Activated T-cell treated with anti-CD3 and anti-CD28 coated beads, Interleukin-2, amount 50 U/mL, for 1 hour (primary cell): ENCODE results near the gene ATAD3B.
"Not testable (repeated sequence)": the region's sequence is repeated elsewhere in the genome, so short reads cannot be mapped to it uniquely, and the experiment has no call there.

Source experiments
- DNase-seq: peaks from one replicate; pipeline ENCODE4 v3.0.0-alpha.2; 2020

The ATAD3B gene

GRCh38 chr1:1516923-1517322 is 45.4 kb downstream of the ATAD3B start:
- not testable (repeated sequence) for DNase-seq

DNA sequence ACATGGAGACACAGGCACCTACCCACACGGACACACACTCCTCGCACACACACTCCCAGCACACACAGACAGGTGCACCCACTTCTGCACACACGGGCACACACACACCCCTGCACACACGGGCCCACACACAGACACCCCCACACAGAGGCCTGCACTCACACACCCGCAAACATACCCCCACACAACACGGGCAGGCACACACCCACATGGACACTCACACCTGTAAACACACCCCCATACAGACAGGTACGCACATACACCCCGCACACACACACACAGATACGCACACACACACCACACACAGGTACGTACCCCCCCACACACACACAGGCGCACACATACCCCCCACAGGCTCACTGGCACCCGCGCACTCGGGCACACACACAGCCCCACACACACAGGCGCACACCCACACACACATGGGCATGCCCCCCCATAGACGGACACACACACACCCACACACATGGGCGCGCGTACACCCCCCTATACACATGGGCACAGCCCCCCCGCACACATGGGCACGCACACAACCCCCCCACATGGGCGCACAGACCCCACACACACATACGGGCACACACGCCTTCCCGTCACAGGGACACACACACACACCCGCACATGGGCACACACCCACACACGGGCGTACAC is 46.5 kb downstream of the ATAD3B start:
- no peak for DNase-seq

- DNase-seq = not testable (repeated sequence)
Observed at GRCh38 chr1:1518621-1519007, 47.0 kb downstream of the ATAD3B start.

- DNase-seq = not testable (repeated sequence)
Observed at GRCh38 chr1:1519805-1520505, 48.4 kb downstream of the ATAD3B start.

DNA sequence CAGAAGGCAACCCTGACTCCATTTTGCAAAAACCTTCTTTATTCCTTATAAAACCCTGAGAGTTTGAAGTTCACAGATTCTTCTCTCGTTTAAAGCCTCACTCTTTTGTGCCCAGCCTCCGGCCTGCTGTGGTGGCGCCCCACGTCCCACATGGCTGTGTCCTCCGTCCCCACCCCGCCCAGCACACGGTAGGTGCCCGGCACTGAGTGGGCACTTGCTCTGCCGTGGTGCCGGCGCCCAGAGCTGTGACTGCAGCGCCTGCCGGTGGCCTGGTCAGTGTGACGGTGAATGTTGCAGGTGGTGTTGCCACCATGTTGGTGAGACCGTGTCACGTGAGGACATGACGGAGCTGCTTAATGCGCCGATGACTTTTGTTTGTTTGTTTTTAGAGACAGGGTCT is 49.8 kb downstream of the ATAD3B start:
- DNase-seq = no peak

GRCh38 chr1:1522536-1522935 is 51.0 kb downstream of the ATAD3B start:
- DNase-seq = not testable (repeated sequence)

DNA sequence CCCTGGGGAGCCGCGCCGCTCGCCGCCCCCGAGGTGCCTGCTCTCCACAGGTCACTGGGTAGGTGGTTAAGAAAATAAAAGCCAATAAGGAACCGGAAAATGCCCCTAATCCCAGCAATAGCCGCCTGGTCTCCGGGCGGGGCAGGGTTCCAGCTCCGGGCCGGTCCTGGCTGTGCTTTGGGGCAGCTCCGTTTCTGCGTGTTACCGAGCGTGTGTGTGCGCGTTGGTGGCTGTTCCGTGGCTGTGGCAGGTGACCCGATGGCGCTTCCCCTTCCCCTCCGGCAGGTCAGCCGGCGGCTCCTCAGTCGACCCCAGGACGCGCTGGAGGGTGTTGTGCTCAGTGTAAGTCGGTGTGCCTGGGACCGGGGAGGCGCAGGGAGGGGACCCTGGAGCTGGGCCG is 51.7 kb downstream of the ATAD3B start:
- not testable (repeated sequence) for DNase-seq

DNA sequence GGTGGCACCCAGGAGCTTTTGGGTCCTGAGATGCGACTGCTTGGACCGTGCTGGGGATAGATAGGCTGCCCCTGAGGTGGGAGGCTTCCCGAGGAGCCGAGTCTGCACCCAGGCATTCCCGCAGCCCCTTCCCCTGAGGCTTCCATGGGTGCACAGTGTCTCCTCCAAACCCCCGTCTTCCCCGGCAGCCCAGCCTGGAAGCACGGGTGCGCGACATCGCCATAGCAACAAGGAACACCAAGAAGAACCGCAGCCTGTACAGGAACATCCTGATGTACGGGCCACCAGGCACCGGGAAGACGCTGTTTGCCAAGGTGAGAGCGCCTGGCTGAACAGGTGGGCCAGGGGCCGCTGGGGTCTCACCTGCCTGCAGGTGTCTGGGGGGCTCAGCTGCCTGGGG is 52.1 kb downstream of the ATAD3B start:
- not testable (repeated sequence) for DNase-seq

DNA sequence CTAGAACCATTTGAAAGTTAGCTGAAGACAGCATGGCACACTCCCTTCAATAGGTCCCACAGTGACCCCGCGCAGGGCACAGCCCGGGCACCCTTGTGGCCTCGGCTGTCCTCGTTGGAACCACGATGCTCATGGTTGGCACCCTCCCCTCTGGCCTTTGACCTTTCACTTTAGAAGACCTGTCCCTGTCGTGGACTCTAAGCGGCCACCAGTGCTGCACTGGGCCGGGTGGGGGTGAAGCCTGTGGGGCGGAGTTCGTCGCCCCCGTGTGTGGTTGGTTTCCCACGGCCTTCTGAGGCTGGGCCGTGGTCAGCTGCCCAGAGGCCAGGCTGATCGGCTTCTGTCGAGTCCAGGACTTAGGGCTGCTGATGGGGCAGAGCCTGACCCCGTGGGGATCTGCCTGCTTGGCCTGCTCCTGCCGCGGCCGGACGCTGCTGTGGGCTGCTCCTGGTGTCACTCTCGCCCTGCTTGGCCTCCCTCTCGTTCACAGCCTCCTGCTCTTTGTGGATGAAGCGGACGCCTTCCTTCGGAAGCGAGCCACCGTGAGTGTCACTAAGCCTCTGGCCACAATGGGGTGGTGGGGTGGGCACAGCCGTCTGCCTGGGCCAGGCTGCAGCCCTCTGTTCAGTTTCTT is 53.3 kb downstream of the ATAD3B start:
- DNase-seq = not testable (repeated sequence)

GRCh38 chr1:1526476-1526875 is 54.9 kb downstream of the ATAD3B start:
- DNase-seq = not testable (repeated sequence)

- DNase-seq = no peak
Observed at GRCh38 chr1:1527092-1527816, 55.7 kb downstream of the ATAD3B start.

DNA sequence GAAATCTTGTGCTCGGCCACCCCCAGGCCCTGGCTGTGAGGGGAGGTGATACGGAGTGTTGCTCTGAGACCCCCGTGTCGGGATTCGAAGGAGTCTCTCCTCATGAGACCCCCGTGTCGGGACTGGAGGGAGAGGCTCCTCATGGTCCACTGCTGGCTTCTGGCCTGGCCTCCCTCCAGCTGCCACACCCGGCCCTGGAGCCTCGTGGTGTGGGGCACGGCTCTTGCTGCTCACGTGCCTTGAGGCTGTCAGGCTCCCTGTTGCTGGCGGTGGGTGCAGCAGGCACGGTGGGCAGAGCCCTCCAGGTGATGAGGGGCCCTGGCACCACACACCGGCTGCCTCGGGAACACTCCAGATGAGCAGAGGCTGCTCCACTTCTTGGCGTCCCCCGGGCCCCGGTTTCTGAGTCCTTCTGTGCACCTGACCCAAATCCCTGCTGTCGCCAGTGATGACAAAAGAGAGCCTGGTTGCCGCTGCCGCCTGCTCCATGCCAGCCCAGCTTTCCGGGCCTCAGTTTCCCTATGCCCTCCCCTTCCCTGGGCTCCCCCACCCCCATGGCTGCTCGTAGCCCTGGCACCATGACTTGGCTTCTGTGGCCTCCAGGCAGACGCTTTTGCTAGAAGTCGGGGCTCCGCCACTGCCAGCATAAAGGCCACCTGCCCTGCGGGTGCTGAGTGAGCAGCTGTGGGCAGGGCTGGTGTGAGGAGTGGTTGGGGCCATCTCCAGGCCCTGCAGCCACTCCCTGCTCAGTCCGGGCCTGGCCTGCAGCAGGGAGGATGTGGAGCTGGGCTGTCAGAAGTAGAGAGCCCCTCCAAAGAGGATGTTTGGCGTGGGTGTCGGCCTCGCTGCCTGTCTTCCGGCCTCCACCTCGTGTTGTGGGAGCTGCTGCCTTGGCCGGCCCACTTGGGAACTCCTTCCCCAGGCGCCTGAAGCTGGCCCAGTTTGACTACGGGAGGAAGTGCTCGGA is 57.0 kb downstream of the ATAD3B start:
- DNase-seq = no peak

DNA sequence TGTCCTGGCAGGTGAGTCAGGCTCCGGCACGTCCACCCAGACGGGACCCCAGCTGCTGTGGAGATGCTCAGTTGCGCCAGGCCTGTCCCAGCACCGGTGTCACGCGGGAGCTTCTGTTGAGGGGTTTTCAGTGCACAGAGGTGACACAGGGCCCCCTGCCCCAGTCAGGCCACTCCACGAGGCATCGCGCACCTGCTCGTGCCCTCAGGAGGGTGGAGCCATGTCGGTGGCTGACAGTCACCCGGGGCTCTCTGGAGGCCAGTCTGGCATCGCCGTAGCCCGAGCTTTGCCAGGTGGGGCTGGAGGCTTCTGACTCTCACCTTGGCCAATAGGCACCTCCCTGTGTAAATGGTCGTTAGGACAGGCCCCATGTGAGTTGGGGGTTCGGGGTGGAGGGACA is 57.8 kb downstream of the ATAD3B start:
- DNase-seq = no peak

DNA sequence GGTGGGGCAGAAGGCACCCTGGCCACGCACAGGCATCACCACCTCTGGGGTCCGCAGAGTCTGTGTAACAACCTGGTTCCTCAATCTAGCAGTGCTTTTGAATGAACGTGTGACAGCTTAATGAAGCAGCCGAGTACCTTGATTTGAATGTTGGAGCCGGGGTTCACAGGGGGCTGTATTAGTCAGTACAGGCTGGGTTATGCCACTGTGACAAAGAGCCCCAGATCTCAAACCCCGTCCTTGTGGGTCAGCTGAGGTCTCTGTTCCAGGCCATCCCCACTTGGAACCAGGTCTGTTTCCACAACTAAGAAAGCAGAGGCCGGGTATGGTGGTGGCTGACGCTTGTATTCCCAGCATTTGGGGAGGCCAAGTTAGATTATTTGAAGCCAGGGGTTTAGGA is 58.4 kb downstream of the ATAD3B start:
- no peak for DNase-seq

DNA sequence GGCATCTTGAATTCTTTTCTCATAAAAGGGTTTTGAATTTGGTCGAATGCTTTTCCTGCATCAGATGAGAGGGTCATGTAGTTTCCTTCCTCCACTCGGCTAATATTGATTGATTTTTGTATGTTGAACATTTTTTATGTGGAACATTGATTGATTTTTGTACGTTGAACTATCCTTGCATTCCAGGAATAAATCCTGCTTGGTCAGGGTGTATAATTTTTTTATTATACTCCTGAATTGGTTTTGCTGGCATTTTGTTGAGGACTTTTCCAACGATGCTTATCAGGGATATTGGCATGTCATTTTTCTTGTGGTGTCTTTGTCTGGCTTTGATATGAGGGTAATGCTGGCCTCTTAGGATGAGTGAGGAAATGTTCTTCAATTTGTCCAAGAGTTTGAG is 60.4 kb downstream of the ATAD3B start:
- DNase-seq = no peak

GRCh38 chr1:1533176-1533893 is 61.8 kb downstream of the ATAD3B start:
- DNase-seq = not testable (repeated sequence)

GRCh38 chr1:1533894-1534291 is 62.3 kb downstream of the ATAD3B start:
- not testable (repeated sequence) for DNase-seq

- DNase-seq = no peak
Observed at GRCh38 chr1:1534401-1535154, 63.0 kb downstream of the ATAD3B start.

DNA sequence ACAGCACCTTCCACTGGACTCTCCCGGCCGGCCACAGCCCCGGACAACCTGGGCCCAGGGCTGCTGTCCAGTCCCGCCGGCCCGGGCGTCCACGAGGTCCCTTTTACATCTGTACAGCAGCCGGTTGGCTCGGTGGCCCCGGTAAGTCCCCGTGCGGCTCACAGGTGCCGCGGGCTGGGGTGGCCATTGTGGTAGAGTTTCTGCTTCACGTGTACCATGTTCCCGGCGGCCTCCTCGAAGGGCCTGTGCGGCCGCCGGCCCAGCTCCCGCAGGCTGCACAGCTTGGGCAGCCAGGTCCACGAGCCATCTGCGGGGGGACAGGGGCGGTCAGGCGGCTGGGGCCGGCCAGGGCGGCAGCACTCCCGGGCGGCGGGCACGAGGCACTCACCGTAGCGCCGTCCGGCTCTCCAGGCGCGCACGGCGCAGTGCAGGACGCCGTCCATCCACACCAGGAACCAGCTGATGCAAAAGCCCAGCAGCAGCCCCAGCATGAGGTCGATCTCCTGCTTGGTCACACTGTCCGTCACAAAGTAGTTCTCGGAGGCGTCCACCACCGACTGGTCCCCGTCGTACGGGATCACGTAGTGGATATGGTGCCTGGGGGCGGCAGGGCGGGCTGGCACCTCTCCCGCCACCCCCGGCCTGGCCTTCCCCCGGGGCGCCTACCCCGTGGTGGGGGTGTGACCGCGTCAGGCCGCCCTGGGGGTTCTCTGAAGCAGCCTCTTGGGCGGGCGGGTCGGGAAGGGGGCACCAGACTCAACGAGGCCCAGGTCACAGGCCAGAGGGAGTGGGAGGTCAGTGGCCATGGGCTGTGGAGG is 63.8 kb downstream of the ATAD3B start:
- no peak for DNase-seq
